GM19397 (cell line): Measurements from ENCODE around the gene SLC50A1.
"Not testable (repeated sequence)": the region's sequence is repeated elsewhere in the genome, so short reads cannot be mapped to it uniquely, and the experiment has no call there.

Source experiments
- ATAC-seq: cut with Tn5 transposase; IDR thresholded peaks from one replicate; pipeline ENCODE4 v1.9.1; 2021; ENCODE audit warnings: mild to moderate bottlenecking, moderate library complexity; ENCODE audit not compliant: unreplicated experiment

The SLC50A1 gene

GRCh38 chr1:155116113-155116764, 19.4 kb upstream of the SLC50A1 start:
- ATAC-seq, result no peak

GRCh38 chr1:155117610-155118009, 18.0 kb upstream of the SLC50A1 start:
- ATAC-seq, result no peak

GRCh38 chr1:155118090-155118489, 17.6 kb upstream of the SLC50A1 start:
- not testable (repeated sequence) for ATAC-seq

GRCh38 chr1:155120253-155120652, 15.4 kb upstream of the SLC50A1 start:
- ATAC-seq, result no peak

GRCh38 chr1:155121249-155121648, 14.4 kb upstream of the SLC50A1 start:
- no peak for ATAC-seq

GRCh38 chr1:155122308-155122707, 13.3 kb upstream of the SLC50A1 start:
- no peak for ATAC-seq

- ATAC-seq, result no peak
These were observed 11.9 kb upstream of the SLC50A1 start for GRCh38 chr1:155123801-155124200.

- no peak for ATAC-seq
These were observed 10.9 kb upstream of the SLC50A1 start for GRCh38 chr1:155124503-155125463.

GRCh38 chr1:155125511-155125945, 10.1 kb upstream of the SLC50A1 start:
- no peak for ATAC-seq

GRCh38 chr1:155125946-155126555, 9.6 kb upstream of the SLC50A1 start:
- ATAC-seq, result no peak

- no peak for ATAC-seq
These were observed 9.0 kb upstream of the SLC50A1 start for GRCh38 chr1:155126556-155127104.

- no peak for ATAC-seq
These were observed 8.3 kb upstream of the SLC50A1 start, which contains the start of gene EFNA1 for GRCh38 chr1:155127105-155127966. Gene EFNA1 (plus strand): TSS chr1:155127876. CDS start chr1:155127978, 102 bp downstream.

- ATAC-seq, result no peak
These were observed 7.5 kb upstream of the SLC50A1 start for GRCh38 chr1:155127967-155128754.

- no peak for ATAC-seq
These were observed 6.7 kb upstream of the SLC50A1 start for GRCh38 chr1:155128755-155129473.

- no peak for ATAC-seq
These were observed 5.2 kb upstream of the SLC50A1 start for GRCh38 chr1:155130272-155131006.

GRCh38 chr1:155131285-155131684, 4.4 kb upstream of the SLC50A1 start:
- ATAC-seq, result no peak

GRCh38 chr1:155131856-155132255, 3.8 kb upstream of the SLC50A1 start:
- no peak for ATAC-seq

GRCh38 chr1:155133799-155134281, 1.8 kb upstream of the SLC50A1 start:
- ATAC-seq, result no peak
